Measurements from ENCODE around the gene PPM1D. TPM values are rescaled to one million over a fixed set of nuclear protein-coding genes. Genes with fewer than 3 reads are reported as not detected.

Gene PPM1D
- total RNA-seq, 5 donors from 2014 or later (not counting 1 experiment from before 2014, with no cell fraction given) = 17.0 to 22.5 (median 19.6) TPM

DNA sequence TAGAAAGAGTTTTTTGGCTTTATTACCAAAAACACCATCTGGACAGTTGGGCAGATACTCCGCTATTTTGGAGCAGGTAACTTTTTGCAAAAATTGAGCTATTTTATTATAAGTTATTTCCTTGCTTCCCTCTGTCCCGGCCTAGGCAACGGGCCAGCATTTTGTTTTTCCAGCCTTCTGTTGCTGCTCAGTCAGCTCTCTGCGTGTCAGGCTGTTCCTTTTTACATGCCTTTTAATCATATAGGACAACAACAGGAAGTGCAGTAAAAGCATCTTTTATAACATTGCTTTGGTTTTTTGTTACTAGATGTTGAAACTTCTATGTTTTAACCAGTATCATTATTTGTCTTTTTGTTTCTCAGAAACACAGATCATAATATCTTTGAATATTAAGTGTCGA, 30.4 kb downstream of the PPM1D start:
- Mint-ChIP-seq H3K27ac (peak overlapping the region; percentile 40 to 83), H3K4me3 (no peak overlapping the region), H3K4me1 (peaks cover 8 to 13% (median 11%) of the 10 kb centered on the region in 3 donors), H3K9me3 (no peaks in the 10 kb centered on the region), H3K36me3 (peaks cover 2% of the 10 kb centered on the region), H3K27me3 (no peaks in the 10 kb centered on the region)
- CTCF ChIA-PET = interaction anchor here (0.9 to 1.3 kb wide), 2 partner anchors 10 to 48 kb away, joined by 3 to 4 read pairs; no protein-coding TSS in a partner anchor
- Histone ChIP-seq H3K27ac (ENCODE audit: low read length) (no peak overlapping the region), H3K27me3 (replicated peaks in 1 of 2; ENCODE audit: control insufficient read depth in 2 of 2, extremely low read depth in 1 of 2, insufficient read depth in 2 of 2, low read length in 1 of 2) (no peaks in the 10 kb centered on the region), H3K4me1 (ENCODE audit: control insufficient read depth in 1 of 2, extremely low read depth in 1 of 2, insufficient read depth in 2 of 2, low read length in 2 of 2) (peaks cover 0 to 2% of the 10 kb centered on the region in 2 experiments), H3K9me3 (no peaks in the 10 kb centered on the region), H3K36me3 (ENCODE audit: control insufficient read depth in 2 of 2, extremely low read depth in 1 of 2, insufficient read depth in 1 of 2, low read length in 1 of 2) (peaks cover 5 to 10% of the 10 kb centered on the region in 2 donors), H3K4me3 (ENCODE audit: control insufficient read depth in 1 of 2, extremely low read depth in 1 of 2, low read length in 1 of 2) (no peak overlapping the region)
- no peak for DNase-seq
- ATAC-seq (replicated peaks in 1 of 4) = no peak
- POLR2A ChIA-PET = interaction anchor here in 1 of 2 donors (0.6 kb wide), 2 partner anchors 8 to 239 kb away, joined by 3 to 5 read pairs; partner anchors contain the start of gene USP32
- WGBS (ENCODE audit: insufficient coverage) = no CpG with 5 or more reads among the region's 5 CpGs

DNA sequence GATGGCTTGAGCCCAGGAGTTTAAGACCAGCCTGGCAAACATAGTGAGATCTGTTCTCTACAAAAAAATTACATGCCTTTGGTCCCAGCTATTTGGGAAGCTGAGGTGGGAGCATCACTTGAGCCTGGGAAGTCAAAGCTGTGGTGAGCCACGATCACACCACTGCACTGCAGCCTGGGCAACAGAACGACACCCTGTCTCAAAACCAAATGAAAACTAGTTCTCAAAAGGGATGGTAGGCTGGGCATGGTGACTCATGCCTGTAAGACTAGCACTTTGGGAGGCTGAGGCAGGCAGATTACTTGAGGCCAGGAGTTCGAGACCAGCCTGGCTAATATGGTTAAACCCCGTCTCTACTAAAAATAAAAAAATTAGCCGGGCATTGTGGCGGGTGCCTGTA, 31.1 kb downstream of the PPM1D start:
- Histone ChIP-seq H3K4me3 (ENCODE audit: control insufficient read depth in 1 of 2, extremely low read depth in 1 of 2, low read length in 1 of 2) (no peak overlapping the region), H3K36me3 (ENCODE audit: control insufficient read depth in 2 of 2, extremely low read depth in 1 of 2, insufficient read depth in 1 of 2, low read length in 1 of 2) (peaks cover 5 to 17% of the 10 kb centered on the region in 2 donors), H3K4me1 (ENCODE audit: control insufficient read depth in 1 of 2, extremely low read depth in 1 of 2, insufficient read depth in 2 of 2, low read length in 2 of 2) (peaks cover 0 to 2% of the 10 kb centered on the region in 2 experiments), H3K9me3 (no peaks in the 10 kb centered on the region), H3K27me3 (replicated peaks in 1 of 2; ENCODE audit: control insufficient read depth in 2 of 2, extremely low read depth in 1 of 2, insufficient read depth in 2 of 2, low read length in 1 of 2) (no peaks in the 10 kb centered on the region), H3K27ac (ENCODE audit: low read length) (no peak overlapping the region)
- Mint-ChIP-seq H3K4me3 (no peak overlapping the region), H3K9me3 (no peaks in the 10 kb centered on the region), H3K36me3 (peaks cover 5% of the 10 kb centered on the region), H3K27me3 (no peaks in the 10 kb centered on the region), H3K27ac (peak overlapping the region; percentile 46 to 83), H3K4me1 (peaks cover 8 to 13% (median 11%) of the 10 kb centered on the region in 3 donors)
- 100% methylated on average over 3 of the region's 6 CpGs for WGBS (ENCODE audit: insufficient coverage)
- ATAC-seq (replicated peaks in 1 of 4) = no peak
- no peak for DNase-seq
- CTCF ChIA-PET = interaction anchor here in 1 of 2 donors (1.3 kb wide), 1 partner anchor 9 kb away, joined by 4 read pairs; no protein-coding TSS in a partner anchor
- POLR2A ChIA-PET = no interaction called here

DNA sequence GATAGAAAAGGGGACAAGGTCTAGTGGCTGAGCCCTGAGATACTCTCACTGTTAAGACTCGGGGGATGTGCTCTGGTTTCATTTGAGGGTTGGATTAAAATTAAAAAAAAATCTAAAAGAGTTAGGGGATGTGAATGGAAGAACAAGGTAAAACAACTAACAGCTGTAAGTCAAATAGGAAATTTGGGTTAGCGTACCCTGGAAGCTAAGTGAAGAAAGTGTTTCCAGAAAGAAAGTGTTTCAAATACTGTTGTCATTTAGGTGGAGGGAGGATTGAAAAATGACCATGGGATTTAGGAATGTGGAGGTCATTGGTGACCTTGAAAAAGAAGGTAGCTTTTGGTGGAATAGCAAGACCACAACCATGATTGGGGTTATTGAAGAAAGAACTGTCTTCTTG, 37.7 kb downstream of the PPM1D start:
- Histone ChIP-seq H3K36me3 (ENCODE audit: control insufficient read depth in 2 of 2, extremely low read depth in 1 of 2, insufficient read depth in 1 of 2, low read length in 1 of 2) (peaks cover 0 to 25% of the 10 kb centered on the region in 2 donors), H3K9me3 (no peaks in the 10 kb centered on the region), H3K27me3 (replicated peaks in 1 of 2; ENCODE audit: control insufficient read depth in 2 of 2, extremely low read depth in 1 of 2, insufficient read depth in 2 of 2, low read length in 1 of 2) (no peaks in the 10 kb centered on the region), H3K4me1 (ENCODE audit: control insufficient read depth in 1 of 2, extremely low read depth in 1 of 2, insufficient read depth in 2 of 2, low read length in 2 of 2) (no peaks in the 10 kb centered on the region), H3K27ac (ENCODE audit: low read length) (no peak overlapping the region), H3K4me3 (ENCODE audit: control insufficient read depth in 1 of 2, extremely low read depth in 1 of 2, low read length in 1 of 2) (no peak overlapping the region)
- peaks cover 3% of the 10 kb centered on the region for H3K36me3 Mint-ChIP-seq
- CTCF ChIA-PET = interaction anchor here (0.6 to 1.6 kb wide), 12 partner anchors 10 to 219 kb away, joined by 3 to 6 read pairs (median 3); partner anchors contain the start of gene APPBP2 (in 1 of the 2)
- no peak for ATAC-seq (replicated peaks in 1 of 4)
- no peaks in the 10 kb centered on the region for H3K9me3 Mint-ChIP-seq
- no peaks in the 10 kb centered on the region for H3K27me3 Mint-ChIP-seq
- H3K27ac Mint-ChIP-seq = peak overlapping the region in 1 of 2 donors; percentile 57
- WGBS (ENCODE audit: insufficient coverage) = 100% methylated on average over 2 of the region's 2 CpGs
- H3K4me1 Mint-ChIP-seq = peaks cover 8 to 17% (median 10%) of the 10 kb centered on the region in 3 donors
- POLR2A ChIA-PET = interaction anchor here in 1 of 2 donors (0.6 to 0.8 kb wide), 2 partner anchors 16 to 38 kb away, joined by 3 to 4 read pairs; partner anchors contain the start of gene PPM1D
- no peak for DNase-seq
- no peak overlapping the region for H3K4me3 Mint-ChIP-seq

DNA sequence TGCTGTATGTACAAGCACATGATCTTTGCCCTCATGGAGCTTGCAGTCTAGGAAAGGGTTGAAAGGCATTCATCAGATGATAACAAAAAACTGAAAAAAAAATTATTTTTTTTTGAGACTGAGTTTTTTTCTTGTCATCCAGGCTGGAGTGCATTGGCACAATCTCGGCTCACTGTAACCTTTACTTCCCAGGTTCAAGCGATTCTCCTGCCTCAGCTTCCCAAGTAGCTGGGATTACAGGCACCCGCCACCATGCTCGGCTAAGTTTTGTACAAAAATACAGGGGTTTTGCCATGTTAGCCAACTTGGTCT, 39.0 kb downstream of the PPM1D start:
- POLR2A ChIA-PET = interaction anchor here in 1 of 2 donors (0.6 kb wide), 1 partner anchor 39 kb away, joined by 4 read pairs; the partner anchor contains the start of gene BCAS3
- Mint-ChIP-seq H3K9me3 (no peaks in the 10 kb centered on the region), H3K27ac (no peak overlapping the region), H3K27me3 (no peaks in the 10 kb centered on the region), H3K36me3 (peaks cover 3% of the 10 kb centered on the region), H3K4me1 (peaks cover 8 to 17% (median 10%) of the 10 kb centered on the region in 3 donors), H3K4me3 (no peak overlapping the region)
- ATAC-seq (replicated peaks in 1 of 4) = no peak
- H3K27me3 ChIP-seq (replicated peaks in 1 of 2; ENCODE audit: control insufficient read depth in 2 of 2, extremely low read depth in 1 of 2, insufficient read depth in 2 of 2, low read length in 1 of 2) = no peaks in the 10 kb centered on the region
- no peaks in the 10 kb centered on the region for H3K9me3 ChIP-seq
- DNase-seq = no peak
- peaks cover 0 to 22% of the 10 kb centered on the region in 2 donors for H3K36me3 ChIP-seq (ENCODE audit: control insufficient read depth in 2 of 2, extremely low read depth in 1 of 2, insufficient read depth in 1 of 2, low read length in 1 of 2)
- H3K27ac ChIP-seq (ENCODE audit: low read length) = no peak overlapping the region
- CTCF ChIA-PET = interaction anchor here (0.5 to 1.6 kb wide), 3 partner anchors 12 to 61 kb away, joined by 3 to 6 read pairs (median 3); no protein-coding TSS in a partner anchor
- 85% methylated on average over 4 of the region's 4 CpGs for WGBS (ENCODE audit: insufficient coverage)
- no peak overlapping the region for H3K4me3 ChIP-seq (ENCODE audit: control insufficient read depth in 1 of 2, extremely low read depth in 1 of 2, low read length in 1 of 2)
- no peaks in the 10 kb centered on the region for H3K4me1 ChIP-seq (ENCODE audit: control insufficient read depth in 1 of 2, extremely low read depth in 1 of 2, insufficient read depth in 2 of 2, low read length in 2 of 2)

DNA sequence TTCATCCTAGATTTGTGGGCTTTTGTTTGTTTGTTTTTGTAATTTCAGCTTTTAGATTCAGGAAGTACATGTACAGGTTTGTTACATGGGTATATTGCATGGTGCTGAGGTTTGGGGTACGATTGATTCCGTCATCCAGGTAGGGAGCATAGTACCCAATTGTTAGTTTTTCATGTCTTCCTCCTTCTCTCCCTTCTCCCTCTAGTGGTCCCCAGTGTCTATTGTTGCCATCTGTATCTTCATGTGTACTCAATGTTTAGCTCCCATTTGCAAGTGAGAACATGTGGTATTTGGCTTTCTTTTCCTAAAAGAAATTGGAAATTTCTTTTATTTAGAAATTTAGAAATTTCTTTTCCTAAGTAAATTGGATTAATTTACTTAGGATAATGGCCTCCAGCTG, 40.5 kb downstream of the PPM1D start:
- POLR2A ChIA-PET = interaction anchor here in 1 of 2 donors (0.6 kb wide), 1 partner anchor 408 kb away, joined by 5 read pairs; no protein-coding TSS in a partner anchor
- Histone ChIP-seq H3K4me1 (ENCODE audit: control insufficient read depth in 1 of 2, extremely low read depth in 1 of 2, insufficient read depth in 2 of 2, low read length in 2 of 2) (no peaks in the 10 kb centered on the region), H3K9me3 (no peaks in the 10 kb centered on the region), H3K4me3 (ENCODE audit: control insufficient read depth in 1 of 2, extremely low read depth in 1 of 2, low read length in 1 of 2) (no peak overlapping the region), H3K36me3 (ENCODE audit: control insufficient read depth in 2 of 2, extremely low read depth in 1 of 2, insufficient read depth in 1 of 2, low read length in 1 of 2) (peaks cover 0 to 13% of the 10 kb centered on the region in 2 donors), H3K27ac (ENCODE audit: low read length) (no peak overlapping the region), H3K27me3 (replicated peaks in 1 of 2; ENCODE audit: control insufficient read depth in 2 of 2, extremely low read depth in 1 of 2, insufficient read depth in 2 of 2, low read length in 1 of 2) (no peaks in the 10 kb centered on the region)
- Mint-ChIP-seq H3K4me3 (no peak overlapping the region), H3K27me3 (no peaks in the 10 kb centered on the region), H3K36me3 (peaks cover 3% of the 10 kb centered on the region), H3K4me1 (peaks cover 8 to 17% (median 10%) of the 10 kb centered on the region in 3 donors), H3K27ac (no peak overlapping the region), H3K9me3 (no peaks in the 10 kb centered on the region)
- CTCF ChIA-PET = interaction anchor here (1.0 to 1.8 kb wide), 2 partner anchors 10 to 122 kb away, joined by 4 read pairs; no protein-coding TSS in a partner anchor
- WGBS (ENCODE audit: insufficient coverage) = no CpG with 5 or more reads among the region's 2 CpGs
- ATAC-seq (replicated peaks in 1 of 4) (no peak), DNase-seq (peak in 1 of 35 experiments; percentile 10)

DNA sequence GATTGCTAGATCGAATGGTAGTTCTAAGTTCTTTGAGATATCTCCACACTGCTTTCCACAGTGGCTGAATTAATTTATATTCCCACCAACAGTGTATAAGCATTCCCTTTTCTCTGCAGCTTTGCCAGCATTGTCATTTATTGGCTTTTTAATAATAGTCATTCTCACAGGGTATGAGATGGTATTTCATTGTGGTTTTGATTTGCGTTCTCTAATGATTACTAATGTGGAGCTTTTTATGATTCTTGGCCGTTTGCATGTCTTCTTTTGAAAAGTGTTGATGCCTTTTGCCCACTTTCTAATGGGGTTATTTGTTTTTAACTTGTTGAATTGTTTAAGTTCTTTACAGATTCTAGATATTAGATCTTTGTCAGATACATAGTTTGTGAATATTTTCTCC, 41.1 kb downstream of the PPM1D start:
- Mint-ChIP-seq H3K27me3 (no peaks in the 10 kb centered on the region), H3K27ac (no peak overlapping the region), H3K4me1 (peaks cover 10 to 20% (median 13%) of the 10 kb centered on the region in 3 donors), H3K36me3 (peaks cover 2% of the 10 kb centered on the region), H3K9me3 (no peaks in the 10 kb centered on the region), H3K4me3 (no peak overlapping the region)
- no peak for DNase-seq
- peaks cover 0 to 8% of the 10 kb centered on the region in 2 donors for H3K36me3 ChIP-seq (ENCODE audit: control insufficient read depth in 2 of 2, extremely low read depth in 1 of 2, insufficient read depth in 1 of 2, low read length in 1 of 2)
- no peak for ATAC-seq (replicated peaks in 1 of 4)
- no peaks in the 10 kb centered on the region for H3K27me3 ChIP-seq (replicated peaks in 1 of 2; ENCODE audit: control insufficient read depth in 2 of 2, extremely low read depth in 1 of 2, insufficient read depth in 2 of 2, low read length in 1 of 2)
- no peak overlapping the region for H3K27ac ChIP-seq (ENCODE audit: low read length)
- H3K4me3 ChIP-seq (ENCODE audit: control insufficient read depth in 1 of 2, extremely low read depth in 1 of 2, low read length in 1 of 2) = no peak overlapping the region
- POLR2A ChIA-PET = no interaction called here
- H3K9me3 ChIP-seq = no peaks in the 10 kb centered on the region
- no peaks in the 10 kb centered on the region for H3K4me1 ChIP-seq (ENCODE audit: control insufficient read depth in 1 of 2, extremely low read depth in 1 of 2, insufficient read depth in 2 of 2, low read length in 2 of 2)
- CTCF ChIA-PET = interaction anchor here (1.0 to 1.8 kb wide), 2 partner anchors 11 to 123 kb away, joined by 4 read pairs; no protein-coding TSS in a partner anchor
- WGBS (ENCODE audit: insufficient coverage) = 100% methylated on average over 1 of the region's 3 CpGs
